HG02970 (cell line): Measurements from ENCODE around the gene UNC45B.
"Not testable (repeated sequence)": the region's sequence is repeated elsewhere in the genome, so short reads cannot be mapped to it uniquely, and the experiment has no call there.

ENCODE experiments used
- ATAC-seq: cut with Tn5 transposase; IDR thresholded peaks from one replicate; pipeline ENCODE4 v1.9.1; 2021; ENCODE audit warnings: mild to moderate bottlenecking, moderate library complexity, moderate number of reproducible peaks; ENCODE audit not compliant: unreplicated experiment, low FRiP score

The UNC45B gene

GRCh38 chr17:35167666-35168065 lies 20.0 kb downstream of the UNC45B start:
- ATAC-seq, result no peak

DNA sequence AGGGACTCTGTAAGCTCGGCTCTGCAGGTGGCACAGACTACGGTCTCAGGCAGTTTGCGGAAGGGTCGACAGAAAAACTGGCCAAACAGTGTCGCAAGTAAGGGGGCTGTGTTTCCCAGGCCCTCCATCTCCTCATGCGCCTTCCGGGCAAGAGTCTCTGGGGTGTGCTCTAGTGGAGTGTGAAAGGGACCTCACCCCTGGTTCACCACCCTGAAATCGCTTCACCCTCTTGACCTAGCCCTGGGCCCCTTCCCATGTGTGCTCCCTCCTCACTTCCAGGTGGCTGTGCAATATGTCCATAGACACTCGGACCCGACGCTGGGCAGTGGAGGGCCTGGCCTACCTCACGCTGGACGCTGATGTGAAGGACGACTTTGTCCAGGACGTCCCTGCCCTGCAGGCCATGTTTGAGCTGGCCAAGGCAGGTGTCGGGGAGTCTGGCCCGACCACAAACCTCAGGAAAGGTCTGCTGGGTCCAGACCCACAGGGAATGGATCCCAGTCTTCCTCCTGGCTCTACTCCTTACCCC lies 22.3 kb downstream of the UNC45B start:
- ATAC-seq, result no peak

DNA sequence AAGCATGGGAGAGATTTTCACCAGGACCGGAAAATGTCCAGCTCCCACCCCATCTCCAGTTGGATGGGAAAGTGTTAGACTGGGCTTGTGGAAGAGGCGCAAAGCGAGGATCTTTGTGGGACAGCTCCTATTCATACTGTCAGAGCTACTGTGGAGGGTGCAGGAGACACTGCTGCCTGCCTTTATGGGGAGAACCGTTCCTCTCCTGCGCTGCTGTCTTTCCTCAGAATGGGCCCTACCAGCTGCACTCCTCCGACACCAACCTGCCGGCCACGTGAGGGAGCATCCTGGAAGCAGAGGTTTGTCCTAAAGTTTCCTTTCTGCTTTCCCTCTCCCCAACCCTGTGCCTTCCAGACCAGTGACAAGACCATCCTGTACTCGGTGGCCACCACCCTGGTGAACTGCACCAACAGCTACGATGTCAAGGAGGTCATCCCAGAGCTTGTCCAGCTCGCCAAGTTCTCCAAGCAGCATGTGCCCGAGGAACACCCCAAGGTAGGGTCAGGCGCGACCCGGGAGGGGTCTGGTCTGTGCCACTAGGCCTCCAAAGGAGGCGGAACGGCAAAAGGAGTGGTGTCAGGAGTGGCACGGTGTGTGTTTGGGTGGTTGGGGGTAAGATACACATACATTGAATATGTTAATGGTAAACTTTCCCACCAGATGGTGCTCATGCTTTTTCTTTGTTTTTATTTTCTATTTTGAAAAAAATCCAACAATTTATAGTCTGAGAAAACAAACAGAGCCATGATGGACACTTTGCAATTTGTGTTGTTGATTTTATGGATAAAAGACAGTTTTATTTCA lies 23.6 kb downstream of the UNC45B start:
- no peak for ATAC-seq

- ATAC-seq, result no peak
Measured at GRCh38 chr17:35171834-35172233, 24.2 kb downstream of the UNC45B start.

DNA sequence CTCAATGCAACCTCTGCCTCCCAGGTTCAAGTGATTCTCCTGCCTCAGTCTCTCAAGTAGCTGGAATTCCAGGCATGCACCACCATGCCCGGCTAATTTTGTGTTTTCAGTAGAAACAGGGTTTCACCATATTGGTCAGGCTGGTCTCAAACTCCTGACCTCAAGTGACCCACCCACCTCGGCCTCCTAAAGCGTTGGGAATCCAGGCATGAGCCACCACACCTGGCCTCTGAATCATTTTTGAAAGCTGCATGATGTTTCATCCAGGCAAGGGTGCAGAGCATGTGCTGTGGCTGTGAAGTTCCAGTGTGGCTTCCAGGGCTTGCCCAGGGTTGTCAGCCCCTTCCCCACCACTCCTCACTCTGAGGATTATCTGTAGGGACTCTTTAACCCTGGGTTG lies 24.7 kb downstream of the UNC45B start:
- not testable (repeated sequence) for ATAC-seq

DNA sequence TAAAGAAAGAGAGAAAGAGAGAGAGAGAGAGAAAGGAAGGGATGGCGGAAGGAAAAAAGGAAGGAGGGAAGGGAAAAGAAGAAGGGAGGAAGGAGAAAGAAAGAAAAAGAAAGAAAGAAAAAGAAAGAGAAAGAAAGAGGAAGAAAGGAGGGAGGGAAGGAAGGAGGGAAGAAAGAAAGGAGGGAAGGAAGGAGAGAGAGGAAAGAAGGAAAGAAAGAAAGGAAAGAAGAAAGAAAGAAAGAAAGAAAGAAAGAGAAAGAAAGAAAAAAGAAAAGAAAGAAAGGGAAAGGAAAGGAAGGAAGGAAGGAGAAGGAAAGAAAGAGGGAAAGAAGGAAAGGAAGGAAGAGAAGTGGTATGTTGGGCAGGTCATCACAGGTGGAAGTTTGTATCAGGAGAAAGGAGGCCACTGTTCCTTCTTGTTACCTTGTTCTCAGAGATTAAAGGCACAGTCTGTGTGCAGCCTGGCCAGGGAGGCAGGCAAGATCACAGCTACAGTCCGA lies 27.3 kb downstream of the UNC45B start:
- ATAC-seq, result no peak

GRCh38 chr17:35175638-35176415 lies 28.2 kb downstream of the UNC45B start:
- no peak for ATAC-seq

- ATAC-seq, result no peak
Measured at GRCh38 chr17:35176897-35177296, 29.3 kb downstream of the UNC45B start.

- not testable (repeated sequence) for ATAC-seq
Measured at GRCh38 chr17:35179379-35179778, 31.8 kb downstream of the UNC45B start.

GRCh38 chr17:35183332-35183731 lies 35.7 kb downstream of the UNC45B start:
- no peak for ATAC-seq

GRCh38 chr17:35184274-35184673 lies 36.7 kb downstream of the UNC45B start:
- ATAC-seq, result no peak

DNA sequence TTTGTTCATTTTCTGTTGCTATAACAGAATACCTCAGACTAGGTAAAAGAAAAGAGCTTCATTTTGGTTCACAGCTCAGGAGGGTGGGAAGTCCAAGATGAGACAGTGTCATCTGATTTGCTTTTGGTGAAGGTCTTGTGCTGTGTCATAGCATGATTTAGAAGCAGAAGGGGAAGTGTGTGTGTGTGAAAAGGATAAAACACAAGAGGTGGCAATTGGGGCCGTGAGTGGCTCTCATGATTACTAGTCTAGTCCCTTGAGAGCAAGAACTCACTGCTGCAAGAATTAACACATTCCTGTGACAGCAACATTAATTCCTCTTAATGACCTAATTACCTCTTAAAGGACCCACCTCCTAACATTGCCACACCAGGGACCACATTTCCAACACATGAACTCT lies 38.2 kb downstream of the UNC45B start:
- no peak for ATAC-seq

- ATAC-seq, result no peak
Measured at GRCh38 chr17:35187481-35187880, 39.9 kb downstream of the UNC45B start.

- ATAC-seq, result no peak
Measured at GRCh38 chr17:35188111-35188510, 40.5 kb downstream of the UNC45B start.

DNA sequence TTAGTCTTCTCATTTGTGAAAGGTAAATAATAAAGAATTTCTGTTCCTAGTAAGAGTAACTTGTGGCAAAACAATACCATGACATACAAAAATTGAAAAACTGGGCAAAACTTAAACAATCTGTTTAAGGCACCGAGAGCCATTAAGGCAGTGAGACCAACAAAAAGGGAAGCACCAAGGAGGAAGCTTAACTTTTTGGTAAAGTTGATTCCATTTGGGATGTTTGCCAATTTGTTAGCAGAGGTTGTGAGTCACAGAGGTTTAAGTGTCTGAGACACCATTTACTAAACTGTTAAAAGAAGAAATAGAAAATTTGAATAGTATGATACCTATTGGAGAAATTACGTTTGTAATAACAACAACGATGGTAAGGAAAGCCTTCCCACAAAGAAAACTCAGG lies 41.7 kb downstream of the UNC45B start:
- ATAC-seq, result no peak

- ATAC-seq, result no peak
Measured at GRCh38 chr17:35191001-35191695, 43.5 kb downstream of the UNC45B start.

GRCh38 chr17:35192708-35193107 lies 45.1 kb downstream of the UNC45B start:
- ATAC-seq, result no peak

DNA sequence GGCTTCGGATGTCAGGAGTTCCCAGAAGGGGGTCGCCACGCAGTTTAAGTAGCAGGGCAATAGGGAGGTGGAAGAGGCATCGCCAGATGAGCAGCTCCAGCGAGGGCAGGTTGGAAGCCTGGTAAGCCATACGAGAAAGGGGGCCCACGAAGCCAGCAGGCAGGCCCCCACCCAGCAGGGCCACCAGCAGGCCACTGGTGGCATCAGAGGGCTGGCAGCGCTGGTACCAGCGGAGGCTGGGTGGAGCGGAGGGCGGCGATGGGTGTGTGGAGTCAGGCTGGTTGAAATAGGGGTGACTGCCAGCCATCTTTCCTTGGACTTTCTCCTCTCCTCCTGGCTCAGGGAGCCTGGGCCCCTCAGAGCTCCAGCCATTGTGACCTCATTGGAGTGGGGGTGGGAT lies 46.4 kb downstream of the UNC45B start, which contains the start of gene SLC35G3:
Gene SLC35G3 (minus strand): TSS at position 393 of the 400 bp plus-strand sequence. CDS start 86 bp downstream, at position 307.
- ATAC-seq, result not testable (repeated sequence)

DNA sequence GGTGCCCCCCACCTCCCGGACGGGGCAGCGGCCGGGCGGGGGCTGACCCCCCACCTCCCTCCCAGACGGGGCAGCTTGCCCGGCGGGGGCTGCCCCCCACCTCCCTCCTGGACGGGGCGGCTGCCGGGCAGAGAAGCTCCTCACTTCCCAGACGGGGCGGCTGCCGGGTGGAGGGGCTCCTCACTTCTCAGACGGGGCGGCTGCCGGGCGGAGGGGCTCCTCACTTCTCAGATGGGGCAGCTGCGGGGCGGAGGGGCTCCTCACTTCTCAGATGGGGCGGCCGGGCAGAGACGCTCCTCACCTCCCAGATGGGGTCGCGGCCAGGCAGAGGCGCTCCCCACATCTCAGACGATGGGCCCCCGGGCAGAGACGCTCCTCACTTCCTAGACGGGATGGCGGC lies 47.4 kb downstream of the UNC45B start:
- ATAC-seq, result not testable (repeated sequence)

GRCh38 chr17:35202582-35202981 lies 55.0 kb downstream of the UNC45B start:
- ATAC-seq, result not testable (repeated sequence)

GRCh38 chr17:35210741-35211140 lies 63.1 kb downstream of the UNC45B start:
- no peak for ATAC-seq
